NOMO-1 treated with dmso at 0.1 percent for 144 hours (cell line): ENCODE measurements around the gene STK32B.
"Not testable (repeated sequence)": the region's sequence is repeated elsewhere in the genome, so short reads cannot be mapped to it uniquely, and the experiment has no call there.

Experiments used
- DNase-seq: peaks from one replicate; lab custom pipeline; 2025; ENCODE audit not compliant: unreplicated experiment; lab: John Stamatoyannopoulos, UW

Gene STK32B

DNA sequence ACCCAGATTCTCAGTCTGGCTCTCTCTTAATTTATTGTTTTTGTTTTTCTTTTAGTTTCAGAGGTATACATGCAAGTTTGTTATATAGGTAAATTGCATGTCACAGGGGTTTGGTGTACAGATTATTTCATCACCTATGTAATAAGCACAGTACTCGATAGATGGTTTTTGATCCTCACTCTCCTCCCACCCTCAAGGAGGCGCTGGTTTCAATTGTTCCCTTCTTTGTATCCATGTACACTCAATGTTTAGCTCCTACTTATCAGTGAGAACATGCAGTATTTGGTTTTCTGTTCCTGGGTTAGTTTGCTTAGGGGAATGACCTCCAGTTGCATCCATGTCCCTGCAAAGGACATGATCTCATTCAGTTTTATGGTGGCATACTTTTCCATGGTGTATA is 198.4 kb downstream of the STK32B start:
- DNase-seq, result no peak

GRCh38 chr4:5250536-5250935 is 199.3 kb downstream of the STK32B start:
- DNase-seq, result not testable (repeated sequence)

DNA sequence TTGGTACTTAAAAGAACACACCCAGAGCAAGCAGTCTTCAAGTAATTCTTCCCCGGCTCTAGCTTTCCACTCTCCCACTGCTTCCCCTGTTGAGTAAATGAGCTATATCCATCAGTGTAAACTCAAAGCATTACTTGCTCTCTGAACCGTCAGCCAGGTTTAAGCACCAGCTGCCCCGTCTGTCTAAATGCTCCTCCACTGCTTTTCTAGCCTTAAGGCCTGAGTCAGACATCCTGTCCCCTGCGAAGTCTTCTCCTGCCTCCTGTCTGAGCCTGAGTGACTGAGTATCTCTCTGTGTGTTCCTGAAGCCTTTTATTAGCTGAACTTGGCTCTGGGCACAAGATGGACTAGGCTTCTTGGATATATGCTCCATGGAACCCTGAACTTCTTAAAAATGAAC is 205.1 kb downstream of the STK32B start:
- DNase-seq, result no peak

GRCh38 chr4:5257086-5257485 is 205.8 kb downstream of the STK32B start:
- DNase-seq, result no peak

DNA sequence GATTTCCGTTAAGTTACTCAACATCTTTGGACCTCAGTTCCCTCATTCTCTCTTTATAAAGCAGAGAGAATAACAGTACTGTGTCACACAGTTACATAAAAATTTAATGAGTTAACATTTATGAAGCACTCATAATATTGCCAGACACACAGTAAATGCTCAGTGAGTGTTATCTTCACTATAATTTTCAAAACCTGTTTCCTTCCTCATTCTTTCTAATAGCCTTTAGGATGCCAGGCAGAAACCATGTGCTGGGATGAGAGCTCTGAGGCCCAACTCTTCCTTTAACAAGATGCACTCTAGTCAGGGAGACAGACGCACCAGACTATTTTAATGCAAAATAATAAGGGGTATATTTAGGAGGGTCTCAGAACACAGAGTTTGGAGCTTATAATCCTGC is 208.2 kb downstream of the STK32B start:
- DNase-seq, result no peak

DNA sequence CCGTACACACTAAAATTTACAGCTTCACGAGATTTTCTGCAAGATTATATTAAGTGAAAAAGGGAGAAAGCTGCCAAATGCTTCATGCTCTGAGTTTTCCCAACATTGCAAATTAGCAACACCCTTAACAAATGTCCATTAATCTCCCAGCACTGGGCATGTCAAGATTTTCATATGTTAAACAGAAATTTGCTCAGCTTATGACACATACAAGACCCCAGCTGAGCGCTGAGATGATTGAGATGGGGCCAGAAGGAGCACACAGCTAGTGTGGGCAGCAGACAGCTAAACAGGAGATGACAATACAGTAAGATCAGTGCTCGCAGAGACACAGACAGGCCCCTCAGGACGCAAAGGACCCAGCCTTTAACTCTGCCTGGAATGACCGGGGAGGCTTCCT is 208.8 kb downstream of the STK32B start:
- DNase-seq, result no peak

GRCh38 chr4:5261866-5262265 is 210.6 kb downstream of the STK32B start:
- DNase-seq, result no peak

- no peak for DNase-seq
Measured at GRCh38 chr4:5266991-5267390, 215.7 kb downstream of the STK32B start.

- no peak for DNase-seq
Measured at GRCh38 chr4:5267408-5267807, 216.1 kb downstream of the STK32B start.

GRCh38 chr4:5276475-5277075 is 225.3 kb downstream of the STK32B start:
- DNase-seq, result no peak

- DNase-seq, result no peak
Measured at GRCh38 chr4:5277079-5277478, 225.8 kb downstream of the STK32B start.

DNA sequence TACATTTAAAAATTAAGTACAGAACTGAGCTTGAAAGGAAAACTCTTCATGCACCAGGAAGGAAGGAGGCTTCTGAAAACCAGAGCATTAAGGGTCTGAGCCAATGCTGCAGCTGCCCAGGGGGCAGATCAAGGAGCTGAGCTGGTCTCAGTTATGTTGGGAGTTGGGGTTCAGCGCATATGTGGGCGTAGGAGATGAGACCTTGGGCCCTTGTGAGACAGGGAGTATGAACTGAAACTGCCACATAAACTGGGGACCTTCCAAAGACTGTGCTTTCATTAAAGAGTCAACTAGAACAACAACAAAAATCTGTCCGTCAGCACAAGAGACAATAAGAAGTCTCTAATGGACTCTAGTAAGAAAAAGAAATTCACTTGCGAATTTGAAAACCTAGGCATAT is 226.9 kb downstream of the STK32B start:
- no peak for DNase-seq

GRCh38 chr4:5280069-5280468 is 228.8 kb downstream of the STK32B start:
- not testable (repeated sequence) for DNase-seq

GRCh38 chr4:5280828-5281227 is 229.5 kb downstream of the STK32B start:
- DNase-seq, result no peak

- no peak for DNase-seq
Measured at GRCh38 chr4:5283837-5284236, 232.6 kb downstream of the STK32B start.

- no peak for DNase-seq
Measured at GRCh38 chr4:5284517-5284916, 233.2 kb downstream of the STK32B start.

DNA sequence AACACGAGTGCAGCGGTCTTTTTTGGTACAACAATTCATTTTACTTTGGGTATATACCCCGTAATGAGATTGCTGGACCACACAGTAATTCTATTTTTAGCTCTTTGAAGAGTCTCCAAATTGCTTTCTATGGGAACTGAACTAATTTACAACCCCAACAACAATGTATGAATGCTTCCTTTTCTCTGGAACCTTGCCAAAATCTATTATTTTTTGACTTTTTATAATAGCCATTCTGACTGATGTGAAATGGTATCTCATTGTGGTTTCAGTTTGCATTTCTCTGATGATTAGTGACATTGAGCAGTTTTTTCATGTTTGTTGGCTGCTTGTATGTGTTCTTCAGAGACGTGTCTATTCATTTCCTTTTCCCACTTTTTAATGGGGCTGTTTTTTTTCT is 240.8 kb downstream of the STK32B start:
- DNase-seq, result no peak

DNA sequence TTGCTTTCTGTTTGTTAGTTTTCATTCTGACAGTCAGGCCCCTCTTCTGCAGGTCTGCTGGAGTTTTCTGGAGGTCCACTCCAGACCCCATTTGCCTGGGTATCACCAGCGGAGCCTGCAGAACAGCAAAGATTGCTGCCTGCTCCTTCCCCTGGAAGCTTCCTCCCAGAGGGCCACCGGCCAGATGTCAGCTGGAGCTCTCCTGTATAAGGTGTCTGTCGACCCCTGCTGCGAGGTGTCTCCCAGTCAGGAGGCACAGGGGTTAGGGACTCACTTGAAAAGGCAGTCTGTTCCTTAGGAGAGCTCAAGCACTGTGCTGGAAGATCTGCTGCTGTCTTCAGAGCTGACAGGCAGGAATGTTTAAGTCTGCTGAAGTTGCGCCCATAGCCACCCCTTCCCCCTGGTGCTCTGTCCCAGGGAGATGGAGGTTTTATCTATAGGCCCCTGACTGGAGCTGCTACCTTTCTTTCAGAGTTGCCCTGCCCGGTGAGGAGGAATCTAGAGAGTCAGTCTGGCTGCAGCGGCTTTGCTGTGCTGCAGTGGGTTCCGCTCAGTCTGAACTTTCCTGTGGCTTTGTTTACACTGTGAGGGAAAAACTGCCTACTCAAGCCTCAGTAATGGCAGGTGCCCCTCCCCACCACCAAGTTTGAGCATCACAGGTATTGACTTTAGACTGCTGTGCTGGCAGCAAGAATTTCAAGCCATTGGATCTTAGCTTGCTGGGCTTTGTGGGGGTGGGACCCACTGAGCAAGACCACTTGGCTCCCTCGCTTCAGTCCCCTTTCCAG is 246.9 kb downstream of the STK32B start:
- DNase-seq, result not testable (repeated sequence)

- no peak for DNase-seq
Measured at GRCh38 chr4:5300283-5300682, 249.0 kb downstream of the STK32B start.

DNA sequence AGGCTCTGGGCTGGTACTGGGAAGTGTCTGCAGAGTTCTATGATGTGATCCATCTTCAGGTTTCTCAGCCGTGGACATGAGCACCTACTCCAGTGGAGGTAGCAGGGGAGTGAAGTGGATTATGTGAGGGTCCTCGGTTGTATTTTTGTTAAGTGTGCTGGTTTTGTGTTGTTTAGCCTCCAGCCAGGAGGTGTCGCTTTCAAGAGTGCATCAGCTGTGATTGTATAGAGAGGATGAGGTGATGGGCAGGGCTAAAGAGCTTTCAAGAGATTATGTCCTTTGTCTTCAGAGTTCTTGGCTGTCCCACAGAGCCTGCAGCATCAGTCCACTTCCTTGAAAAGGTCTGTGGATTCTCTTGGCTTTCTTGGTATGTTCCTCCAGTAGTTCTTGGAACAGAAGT is 256.6 kb downstream of the STK32B start:
- no peak for DNase-seq

DNA sequence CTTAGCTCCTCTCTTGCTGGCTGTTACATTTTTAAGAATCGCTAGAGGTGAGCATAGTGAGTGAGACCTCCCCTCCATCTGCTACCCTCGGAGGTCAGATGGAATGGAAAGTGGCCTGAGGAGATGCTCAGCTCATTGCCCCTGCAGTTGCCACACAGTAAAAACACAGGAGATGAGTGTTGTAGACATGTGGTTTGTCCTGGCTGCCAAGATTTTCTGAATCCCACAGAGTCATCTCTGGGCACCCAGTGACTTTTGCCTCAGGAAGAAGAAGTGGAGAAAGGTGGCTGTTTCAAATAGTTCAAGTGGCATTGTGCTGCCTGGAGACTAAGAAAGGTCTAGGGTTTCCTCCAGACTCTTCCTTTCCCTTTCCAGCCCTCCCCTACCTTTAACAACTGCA is 271.0 kb downstream of the STK32B start:
- no peak for DNase-seq

GRCh38 chr4:5330339-5330989 is 279.2 kb downstream of the STK32B start:
- DNase-seq, result no peak
